Measurements from ENCODE around the gene ZDHHC1.

DNA sequence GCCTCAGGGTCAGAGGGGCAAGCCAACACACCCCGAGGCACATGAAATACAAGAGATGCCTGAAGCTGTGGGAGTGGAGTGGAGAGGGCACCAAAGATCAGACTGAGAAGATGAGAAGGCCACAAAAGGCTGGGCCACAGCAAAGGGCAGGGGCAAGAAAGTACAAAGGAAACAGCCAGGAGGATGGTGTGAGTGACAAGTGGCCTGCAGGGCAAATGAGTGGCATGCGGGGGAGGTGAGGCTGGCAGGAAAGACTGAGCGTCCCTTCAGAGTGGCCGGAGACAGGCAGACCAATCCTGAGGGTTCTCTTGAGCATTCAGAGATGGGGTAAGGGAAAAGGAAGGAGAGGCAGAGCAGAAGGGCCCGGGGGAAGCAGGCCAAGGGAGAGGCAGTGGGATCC, 37.8 kb upstream of the ZDHHC1 start:
- TF ChIP-seq, protein P1, sequence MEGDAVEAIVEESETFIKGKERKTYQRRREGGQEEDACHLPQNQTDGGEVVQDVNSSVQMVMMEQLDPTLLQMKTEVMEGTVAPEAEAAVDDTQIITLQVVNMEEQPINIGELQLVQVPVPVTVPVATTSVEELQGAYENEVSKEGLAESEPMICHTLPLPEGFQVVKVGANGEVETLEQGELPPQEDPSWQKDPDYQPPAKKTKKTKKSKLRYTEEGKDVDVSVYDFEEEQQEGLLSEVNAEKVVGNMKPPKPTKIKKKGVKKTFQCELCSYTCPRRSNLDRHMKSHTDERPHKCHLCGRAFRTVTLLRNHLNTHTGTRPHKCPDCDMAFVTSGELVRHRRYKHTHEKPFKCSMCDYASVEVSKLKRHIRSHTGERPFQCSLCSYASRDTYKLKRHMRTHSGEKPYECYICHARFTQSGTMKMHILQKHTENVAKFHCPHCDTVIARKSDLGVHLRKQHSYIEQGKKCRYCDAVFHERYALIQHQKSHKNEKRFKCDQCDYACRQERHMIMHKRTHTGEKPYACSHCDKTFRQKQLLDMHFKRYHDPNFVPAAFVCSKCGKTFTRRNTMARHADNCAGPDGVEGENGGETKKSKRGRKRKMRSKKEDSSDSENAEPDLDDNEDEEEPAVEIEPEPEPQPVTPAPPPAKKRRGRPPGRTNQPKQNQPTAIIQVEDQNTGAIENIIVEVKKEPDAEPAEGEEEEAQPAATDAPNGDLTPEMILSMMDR (conservative IDR thresholded peaks at IDR 0.05; ENCODE audit: low read length) = no peak
- no peak for TF ChIP-seq EZH2phosphoT487 (IDR thresholded peaks at IDR 0.05; ENCODE audit: borderline replicate concordance)

Measured in Loucy (cell line).